HG02938 (cell line): ENCODE measurements around the gene MAP3K9.

Experiments used
- ATAC-seq: cut with Tn5 transposase; IDR thresholded peaks from one replicate; pipeline ENCODE4 v1.9.1; 2021; ENCODE audit warnings: mild to moderate bottlenecking, moderate library complexity; ENCODE audit not compliant: unreplicated experiment

Gene MAP3K9

GRCh38 chr14:70821584-70822529 lies 12.5 kb upstream of the MAP3K9 start:
- no peak for ATAC-seq

DNA sequence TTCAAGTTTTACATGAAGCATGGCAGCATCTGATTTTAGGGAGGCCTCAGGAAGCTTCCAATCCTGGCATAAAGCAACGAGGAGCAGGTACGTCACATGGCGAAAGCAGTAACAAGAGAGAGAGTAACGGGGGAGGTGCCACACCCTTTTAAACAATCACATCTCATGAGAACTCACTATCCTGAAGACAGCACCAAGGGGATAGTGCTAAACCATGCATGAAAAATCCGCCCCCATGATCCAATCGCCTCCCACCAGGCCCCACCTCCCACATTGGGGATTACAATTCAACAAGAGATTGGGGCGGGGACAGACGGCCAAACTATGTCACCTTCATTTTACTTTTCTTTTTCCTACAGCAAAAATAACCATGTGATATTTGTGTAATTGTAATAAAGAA lies 7.2 kb upstream of the MAP3K9 start:
- ATAC-seq: no peak

- ATAC-seq: no peak
Observed at GRCh38 chr14:70814466-70814865, 5.2 kb upstream of the MAP3K9 start.

GRCh38 chr14:70812124-70812818 lies 3.0 kb upstream of the MAP3K9 start:
- no peak for ATAC-seq

- ATAC-seq: no peak
Observed at GRCh38 chr14:70811578-70811977, 2.3 kb upstream of the MAP3K9 start.

- ATAC-seq: no peak
Observed at GRCh38 chr14:70811050-70811449, 1.7 kb upstream of the MAP3K9 start.

- no peak for ATAC-seq
Observed at GRCh38 chr14:70810621-70811020, 1.3 kb upstream of the MAP3K9 start.

- peak; percentile 20 for ATAC-seq
Observed at GRCh38 chr14:70808416-70809224, 693 bp downstream of the MAP3K9 start.

DNA sequence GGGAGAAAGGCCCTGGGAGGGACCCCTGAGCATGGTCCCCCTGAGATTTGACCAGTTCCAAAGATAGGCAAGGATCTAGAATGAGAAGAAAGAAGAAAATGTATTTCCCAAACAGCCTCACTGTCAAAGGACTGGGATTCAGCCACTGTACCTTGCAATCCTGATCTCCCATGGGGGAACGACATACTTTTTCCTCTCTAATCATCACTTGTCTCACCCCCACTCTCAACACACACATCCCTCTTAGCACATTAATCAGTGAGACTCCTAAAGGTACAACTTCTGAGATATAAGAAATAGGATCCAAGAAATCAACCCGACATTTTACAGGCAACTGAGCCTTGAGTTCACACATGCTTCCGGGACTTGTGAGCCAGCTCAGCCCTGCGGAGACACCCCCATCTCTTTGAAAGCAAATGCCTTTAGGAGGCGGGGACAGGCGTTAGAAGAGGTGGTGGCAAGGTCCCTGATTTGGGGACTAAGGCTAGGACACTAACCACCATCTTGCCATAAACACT lies 1.4 kb downstream of the MAP3K9 start:
- no peak for ATAC-seq

GRCh38 chr14:70804556-70805162 lies 4.7 kb downstream of the MAP3K9 start:
- no peak for ATAC-seq

DNA sequence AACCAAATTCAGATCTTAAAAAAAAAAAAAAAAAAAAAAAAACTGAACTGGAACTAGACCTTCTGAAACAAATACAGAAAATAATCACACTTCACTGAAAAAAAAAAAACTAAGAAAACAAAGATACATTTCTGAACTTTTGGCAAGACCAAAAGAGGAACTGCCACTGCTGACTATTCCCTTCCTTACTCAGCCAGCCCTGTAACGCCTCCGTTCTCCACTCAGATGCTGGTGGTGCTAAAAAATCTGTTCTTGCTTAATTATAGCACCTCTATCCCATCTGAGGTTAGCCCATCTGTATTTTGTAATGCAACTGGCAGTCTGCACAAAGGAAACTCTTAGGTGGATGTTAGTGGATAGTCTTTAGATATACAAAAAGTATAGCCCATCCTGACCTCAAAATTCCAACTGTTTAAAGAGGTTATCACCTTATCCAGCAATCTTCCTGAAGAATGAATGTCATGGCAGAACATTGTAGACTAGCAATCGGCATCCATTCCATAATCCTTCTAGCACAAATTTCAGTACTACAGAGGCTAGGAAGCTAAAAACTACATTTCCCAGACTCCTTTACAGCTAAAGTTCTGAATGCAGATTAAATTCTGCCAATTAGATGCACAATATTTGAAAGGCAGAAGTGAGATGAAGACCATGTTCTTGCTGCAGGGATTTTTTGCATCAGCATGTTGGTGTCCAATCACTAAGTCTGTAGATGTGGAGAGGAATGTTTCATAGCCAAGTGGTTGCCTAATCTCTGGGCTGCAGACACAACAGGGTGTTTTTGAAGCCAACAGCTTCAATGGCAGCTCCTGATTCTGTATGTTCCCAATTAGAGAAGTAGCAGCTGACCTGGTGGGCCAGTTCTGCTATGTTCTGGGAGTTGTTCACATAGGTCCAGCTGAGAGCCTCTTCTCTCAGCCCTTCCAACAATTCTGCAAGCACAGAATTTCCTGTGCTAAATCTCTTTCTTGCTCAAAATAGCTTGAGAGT lies 5.7 kb downstream of the MAP3K9 start:
- peak; percentile 72 for ATAC-seq

GRCh38 chr14:70802379-70802778 lies 6.9 kb downstream of the MAP3K9 start:
- no peak for ATAC-seq

GRCh38 chr14:70801836-70802235 lies 7.5 kb downstream of the MAP3K9 start:
- no peak for ATAC-seq

DNA sequence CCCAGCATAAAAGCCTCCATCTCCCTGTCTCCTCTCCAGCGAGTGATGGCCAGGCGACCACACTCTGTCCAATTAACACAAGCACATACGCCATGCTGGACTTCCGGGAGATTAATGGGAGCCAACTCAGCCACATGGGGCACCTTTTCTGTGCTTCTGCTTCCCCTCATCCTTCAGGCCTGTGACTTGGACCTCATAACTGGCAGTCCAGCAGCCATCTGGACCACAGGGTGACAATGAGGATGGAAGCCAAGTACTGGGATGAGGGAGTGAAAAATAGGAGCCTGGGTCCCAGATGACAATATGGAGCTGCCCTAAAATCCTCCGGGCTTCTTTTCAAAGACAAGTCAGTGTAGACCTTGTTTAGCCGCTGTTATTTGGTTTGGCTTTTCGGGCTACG lies 12.8 kb downstream of the MAP3K9 start:
- no peak for ATAC-seq

- ATAC-seq: no peak
Observed at GRCh38 chr14:70794294-70794693, 15.0 kb downstream of the MAP3K9 start.

- no peak for ATAC-seq
Observed at GRCh38 chr14:70793637-70794036, 15.7 kb downstream of the MAP3K9 start.

DNA sequence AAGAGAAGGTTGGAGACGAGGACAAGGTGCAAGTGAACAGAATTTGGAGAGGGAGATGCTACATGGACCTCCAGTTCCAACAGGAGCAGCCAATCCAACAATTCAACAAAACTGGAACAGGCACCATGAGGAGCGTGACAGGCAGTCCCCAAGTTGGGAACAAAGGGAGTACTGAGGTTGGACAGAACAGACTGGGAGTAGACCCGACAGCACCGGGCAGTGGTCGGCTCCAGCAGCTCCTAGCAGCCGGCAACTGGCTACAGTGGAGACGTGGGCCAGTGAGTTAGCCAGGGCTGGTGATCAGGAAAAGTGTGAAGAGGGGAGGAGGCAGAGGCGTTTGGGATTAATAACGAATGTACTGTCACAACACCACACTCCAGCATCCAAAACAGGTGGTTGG lies 16.4 kb downstream of the MAP3K9 start:
- ATAC-seq: no peak

DNA sequence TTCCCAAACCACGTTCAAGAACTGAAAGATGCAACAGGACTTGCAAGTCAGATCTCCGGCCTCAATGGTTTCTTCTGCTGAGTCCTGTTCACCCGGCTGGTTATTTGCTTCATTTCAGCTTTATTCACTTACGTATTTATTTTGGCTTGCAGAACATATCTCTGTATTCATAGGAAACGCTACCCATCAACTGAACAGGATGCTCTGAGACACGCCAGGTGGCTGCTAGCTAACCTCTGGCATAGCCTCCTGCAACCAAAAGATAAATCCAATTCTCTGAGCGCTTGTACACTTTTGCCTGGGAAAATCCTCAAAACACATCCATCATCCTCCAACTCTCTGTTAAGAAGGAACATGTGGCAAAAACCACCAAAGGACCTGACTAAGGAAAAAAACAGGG lies 17.3 kb downstream of the MAP3K9 start:
- no peak for ATAC-seq

DNA sequence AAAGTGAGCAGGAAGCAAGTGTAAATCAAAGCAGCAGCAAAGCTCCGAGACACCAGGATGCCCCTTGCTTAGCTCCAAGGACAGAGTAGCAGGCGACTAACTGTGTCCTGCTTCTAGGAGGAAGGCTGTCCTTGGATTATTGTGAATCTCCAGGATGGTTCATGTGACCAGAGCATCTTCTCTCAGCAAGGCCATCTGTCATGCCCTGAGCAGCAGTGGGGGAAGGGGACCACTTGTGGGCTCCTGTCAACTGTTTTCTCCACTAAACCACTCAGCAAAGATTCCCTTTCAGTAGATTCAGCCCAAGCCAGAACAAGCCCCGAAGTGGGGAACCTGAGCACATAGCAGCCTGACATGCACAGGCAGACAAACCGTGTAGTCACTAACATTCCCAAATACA lies 19.4 kb downstream of the MAP3K9 start:
- ATAC-seq: no peak
